Peyer's patch (tissue), 4 donors: Measurements from ENCODE around the gene KRT79. TPM values are rescaled to one million over a fixed set of nuclear protein-coding genes. Genes with fewer than 3 reads are reported as not detected.

ENCODE experiments used
- DNase-seq, 3 donors: peaks; one replicate each; pipeline ENCODE4 v3.0.0-alpha.2; 2017 to 2019
- H3K27ac ChIP-seq, 4 donors: fragments of 200-600 bp; sonication (generic); one replicate each; pipeline ENCODE4 v1.5.1; 2016 to 2019
- H3K27me3 ChIP-seq, 2 donors: fragments of 200-600 bp; sonication (generic); one replicate each; pipeline ENCODE4 v1.5.1; 2019
- H3K36me3 ChIP-seq, 3 donors: fragments of 200-600 bp; sonication (generic); one replicate each; pipeline ENCODE4 v1.5.1; 2016 to 2019
- H3K4me1 ChIP-seq, 4 donors: fragments of 200-600 bp; sonication (generic); one replicate each; pipeline ENCODE4 v1.5.1; 2016 to 2019
- H3K4me3 ChIP-seq, 4 donors: fragments of 200-600 bp; sonication (generic); 1 replicate in 3 of 4; 2 replicates in 1 of 4; pipeline ENCODE4 v1.5.1; 2016 to 2019; ENCODE audit warnings: mild to moderate bottlenecking in 1 of 4
- H3K9me3 ChIP-seq, 4 donors: fragments of 200-600 bp; sonication (generic); one replicate each; pipeline ENCODE4 v1.5.1; 2016 to 2019; ENCODE audit warnings: mild to moderate bottlenecking in 1 of 4
- POLR2A ChIP-seq, 2 donors: fragments of 450-650 bp; IDR thresholded peaks; one replicate each; pipeline ENCODE4 v1.5.1; 2017; ENCODE audit warnings: antibody characterized with exemption in 2 of 2, mild to moderate bottlenecking in 2 of 2, moderate library complexity in 2 of 2
- total RNA-seq, 4 donors: library from RNA; depleted of rRNA; stranded (reverse); fragments of >200 nt; gene quantifications; one replicate each; pipeline ENCODE4 v1.1.0, GENCODE V29; 2016
- TF ChIP-seq, protein P1 (sequence below), 6 experiments: fragments of 450-650 bp in 4 of 6; fragments of 200-600 bp in 2 of 6; sonication (generic) in 1 of 6; IDR thresholded peaks; one replicate each; pipeline ENCODE4 v1.5.1; 2017 to 2019; ENCODE audit warnings: antibody characterized with exemption in 6 of 6, mild to moderate bottlenecking in 3 of 6, moderate library complexity in 1 of 6

The KRT79 gene
- total RNA-seq, 4 donors from 2014 or later, result not detected

DNA sequence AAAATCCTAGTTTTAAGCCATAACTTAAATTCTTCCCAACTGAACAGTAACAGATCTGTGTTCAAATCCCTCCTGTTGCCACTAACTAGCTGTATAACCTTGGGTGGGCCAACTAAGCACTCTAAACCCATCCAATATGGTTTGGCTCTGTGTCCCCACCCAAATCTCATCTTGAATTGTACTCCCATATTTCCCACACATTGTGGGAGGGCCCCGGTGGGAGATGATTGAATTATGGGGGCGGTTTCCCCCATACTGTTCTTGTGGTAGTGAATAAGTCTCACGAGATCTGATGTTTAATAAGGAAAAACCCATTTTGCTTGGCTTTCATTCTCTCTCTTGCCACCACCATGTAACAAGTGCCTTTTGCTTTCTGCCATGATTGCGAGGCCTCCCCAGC, 18.9 kb downstream of the KRT79 start:
- no peaks in the 10 kb centered on the region for H3K4me1 ChIP-seq
- no peak for DNase-seq
- no peaks in the 10 kb centered on the region for H3K27me3 ChIP-seq
- H3K9me3 ChIP-seq, result no peaks in the 10 kb centered on the region
- TF ChIP-seq, protein P1, sequence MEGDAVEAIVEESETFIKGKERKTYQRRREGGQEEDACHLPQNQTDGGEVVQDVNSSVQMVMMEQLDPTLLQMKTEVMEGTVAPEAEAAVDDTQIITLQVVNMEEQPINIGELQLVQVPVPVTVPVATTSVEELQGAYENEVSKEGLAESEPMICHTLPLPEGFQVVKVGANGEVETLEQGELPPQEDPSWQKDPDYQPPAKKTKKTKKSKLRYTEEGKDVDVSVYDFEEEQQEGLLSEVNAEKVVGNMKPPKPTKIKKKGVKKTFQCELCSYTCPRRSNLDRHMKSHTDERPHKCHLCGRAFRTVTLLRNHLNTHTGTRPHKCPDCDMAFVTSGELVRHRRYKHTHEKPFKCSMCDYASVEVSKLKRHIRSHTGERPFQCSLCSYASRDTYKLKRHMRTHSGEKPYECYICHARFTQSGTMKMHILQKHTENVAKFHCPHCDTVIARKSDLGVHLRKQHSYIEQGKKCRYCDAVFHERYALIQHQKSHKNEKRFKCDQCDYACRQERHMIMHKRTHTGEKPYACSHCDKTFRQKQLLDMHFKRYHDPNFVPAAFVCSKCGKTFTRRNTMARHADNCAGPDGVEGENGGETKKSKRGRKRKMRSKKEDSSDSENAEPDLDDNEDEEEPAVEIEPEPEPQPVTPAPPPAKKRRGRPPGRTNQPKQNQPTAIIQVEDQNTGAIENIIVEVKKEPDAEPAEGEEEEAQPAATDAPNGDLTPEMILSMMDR (IDR thresholded peaks at IDR 0.05), result no peak
- TF ChIP-seq POLR2A (IDR thresholded peaks at IDR 0.05), result no peak
- H3K4me3 ChIP-seq, result no peak overlapping the region
- no peaks in the 10 kb centered on the region for H3K36me3 ChIP-seq
- no peak overlapping the region for H3K27ac ChIP-seq

DNA sequence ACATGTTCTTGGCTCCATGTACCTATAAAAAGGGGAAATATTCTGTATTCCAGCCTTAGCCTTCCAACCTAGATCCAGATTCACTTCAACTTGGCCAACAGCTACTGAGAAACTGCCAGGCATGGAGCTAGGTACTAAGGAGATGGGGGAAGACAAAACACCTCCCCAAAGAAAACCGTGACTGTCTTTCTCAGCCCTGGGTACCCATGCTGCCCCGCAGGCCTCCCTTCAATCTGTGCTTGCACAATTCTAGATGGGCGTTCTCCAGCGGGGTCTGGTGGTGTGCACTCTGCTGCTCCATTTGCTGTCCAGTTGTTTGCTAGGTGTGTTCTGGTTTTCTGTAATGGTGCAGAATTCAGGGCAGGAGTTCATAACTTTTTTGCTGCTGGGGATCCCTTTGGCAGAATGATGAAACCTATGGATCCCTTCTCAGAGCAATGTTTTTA, 19.4 kb downstream of the KRT79 start:
- Histone ChIP-seq H3K27ac (no peak overlapping the region), H3K4me1 (no peaks in the 10 kb centered on the region), H3K9me3 (no peaks in the 10 kb centered on the region), H3K4me3 (no peak overlapping the region), H3K27me3 (no peaks in the 10 kb centered on the region), H3K36me3 (no peaks in the 10 kb centered on the region)
- TF ChIP-seq POLR2A (IDR thresholded peaks at IDR 0.05), result no peak
- TF ChIP-seq, protein P1 (IDR thresholded peaks at IDR 0.05), result no peak
- no peak for DNase-seq

DNA sequence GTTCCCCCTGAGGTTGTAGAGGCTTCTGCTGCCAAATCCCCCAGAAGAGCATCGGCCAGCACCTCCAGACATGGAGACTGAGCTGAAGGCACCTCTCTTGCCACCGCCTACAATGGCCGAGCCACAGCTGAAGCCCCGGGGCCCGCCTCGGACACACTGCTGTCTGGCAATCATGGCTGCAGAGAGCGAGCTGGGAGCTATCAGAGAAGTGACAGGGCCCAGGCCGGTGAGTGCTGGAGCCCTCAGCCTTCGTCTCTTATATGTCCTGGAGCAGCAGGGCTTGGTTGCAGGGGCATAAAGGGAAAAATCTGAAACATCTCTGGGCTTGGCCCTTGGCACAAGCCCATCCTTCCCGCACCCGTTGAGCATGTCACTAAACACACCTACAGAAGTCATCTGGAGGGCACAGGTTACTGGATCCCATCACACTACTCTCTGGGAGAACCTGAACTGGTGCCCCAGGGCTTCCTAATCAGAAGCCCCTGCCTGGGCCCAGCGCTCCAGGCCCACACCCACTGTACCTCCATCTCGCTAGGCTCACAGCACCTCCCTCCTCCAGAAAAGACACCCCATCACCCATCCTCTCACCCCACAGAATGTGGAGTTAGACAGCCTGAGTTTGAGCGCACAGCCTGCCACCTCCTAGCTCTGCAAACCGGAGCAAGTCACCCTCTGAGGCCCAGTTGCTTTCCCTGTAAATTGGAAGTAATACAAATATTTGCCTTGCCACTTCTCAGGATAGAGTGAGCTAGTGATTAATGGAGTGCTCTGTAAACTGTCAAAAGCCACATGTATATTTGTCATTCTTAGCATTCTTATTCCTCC, 20.0 kb downstream of the KRT79 start, which contains the start of gene KRT4:
TSS of gene KRT4 (minus strand) at position 232 of the 825 bp plus-strand sequence. CDS start at position 174, 58 bp downstream.
- no peak within 1 kb of the TSS for H3K4me3 ChIP-seq
- H3K27me3 ChIP-seq, result no peaks in the 10 kb centered on the region
- H3K9me3 ChIP-seq, result no peaks in the 10 kb centered on the region
- H3K27ac ChIP-seq, result no peak within 1 kb of the TSS
- no peaks in the 10 kb centered on the region for H3K36me3 ChIP-seq
- DNase-seq, result no peak
- no peaks in the 10 kb centered on the region for H3K4me1 ChIP-seq
- TF ChIP-seq POLR2A (IDR thresholded peaks at IDR 0.05), result no peak
- TF ChIP-seq, protein P1 (IDR thresholded peaks at IDR 0.05), result no peak

DNA sequence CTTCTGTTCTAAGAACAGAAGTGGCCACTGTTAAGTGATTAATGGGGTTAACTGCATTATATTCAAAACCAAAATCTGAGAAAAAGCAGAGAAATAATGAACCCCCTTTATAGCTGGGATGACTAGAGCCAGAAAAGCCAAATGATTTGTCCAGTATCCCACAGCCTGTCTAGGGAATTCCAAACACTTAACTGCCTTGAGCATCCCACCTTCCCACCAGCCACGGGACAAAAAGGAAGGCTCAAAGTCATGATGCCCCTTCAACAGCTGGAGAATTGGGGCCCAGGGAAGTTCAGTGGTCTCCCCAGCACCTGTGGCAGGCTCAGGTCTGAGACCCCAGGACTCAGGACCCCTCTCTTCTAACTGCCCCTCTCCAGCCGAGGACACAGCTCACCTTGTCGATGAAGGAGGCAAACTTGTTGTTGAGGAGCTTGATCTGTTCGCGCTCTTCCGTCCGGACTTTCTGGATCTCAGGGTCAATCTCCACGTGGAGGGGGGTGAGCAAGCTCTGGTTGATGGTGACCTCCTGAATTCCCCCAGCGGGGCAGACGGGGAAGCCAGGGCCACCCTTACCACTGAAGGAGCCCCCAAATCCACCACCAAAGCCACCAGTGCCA, 20.8 kb downstream of the KRT79 start:
- Histone ChIP-seq H3K36me3 (no peaks in the 10 kb centered on the region), H3K27me3 (no peaks in the 10 kb centered on the region), H3K4me3 (no peak overlapping the region), H3K9me3 (no peaks in the 10 kb centered on the region), H3K27ac (no peak overlapping the region), H3K4me1 (no peaks in the 10 kb centered on the region)
- no peak for TF ChIP-seq POLR2A (IDR thresholded peaks at IDR 0.05)
- TF ChIP-seq, protein P1 (IDR thresholded peaks at IDR 0.05), result no peak
- no peak for DNase-seq

DNA sequence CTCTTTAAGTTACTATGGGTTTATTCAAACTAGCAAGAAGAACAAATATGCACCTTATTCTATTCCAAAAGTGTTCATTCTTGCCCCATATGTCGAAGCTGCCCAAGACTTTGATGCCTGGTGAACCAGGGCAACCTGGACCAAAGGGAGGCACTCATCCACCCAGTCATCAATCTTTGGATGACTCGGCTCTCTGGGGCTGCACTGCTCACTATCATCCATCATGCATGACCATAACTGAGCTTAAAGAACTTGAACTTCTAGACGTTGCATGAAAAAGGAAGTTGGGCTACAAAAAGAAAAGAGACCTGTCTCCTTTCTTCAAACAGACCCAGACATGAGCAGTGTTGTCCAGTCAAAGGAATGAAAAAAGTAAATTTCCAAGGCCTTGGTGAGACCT, 21.4 kb downstream of the KRT79 start:
- no peaks in the 10 kb centered on the region for H3K27me3 ChIP-seq
- no peak overlapping the region for H3K27ac ChIP-seq
- no peaks in the 10 kb centered on the region for H3K9me3 ChIP-seq
- DNase-seq, result no peak
- no peak for TF ChIP-seq POLR2A (IDR thresholded peaks at IDR 0.05)
- TF ChIP-seq, protein P1 (IDR thresholded peaks at IDR 0.05), result no peak
- no peak overlapping the region for H3K4me3 ChIP-seq
- H3K36me3 ChIP-seq, result no peaks in the 10 kb centered on the region
- no peaks in the 10 kb centered on the region for H3K4me1 ChIP-seq
